Neural cell (in vitro differentiated cells): Measurements from ENCODE around the gene TMEM143. TPM values are rescaled to one million over a fixed set of nuclear protein-coding genes. Genes with fewer than 3 reads are reported as not detected.

Source experiments
- H2AFZ ChIP-seq: fragments of 200-600, 300-800 bp; sonication (generic), shearing (Covaris generic); 2 replicates; pipeline ENCODE4 v1.6.0; 2014; ENCODE audit warnings: low read depth, mild to moderate bottlenecking, antibody characterized with exemption, low read length, moderate library complexity
- H3F3A ChIP-seq: fragments of 200-600 bp; shearing (Covaris generic); 2 replicates; pipeline ENCODE4 v1.6.1; 2016; ENCODE audit warnings: mild to moderate bottlenecking, moderate library complexity, mixed read lengths, antibody characterized with exemption, low read length; ENCODE audit not compliant: insufficient read depth, poor library complexity, severe bottlenecking
- H3K27ac ChIP-seq: fragments of 200-600, 300-800 bp; sonication (generic), shearing (Covaris generic); 2 replicates; pipeline ENCODE4 v1.5.1; 2014; ENCODE audit warnings: mild to moderate bottlenecking, low read length, moderate library complexity
- H3K27me3 ChIP-seq: fragments of 300-800, 200-600 bp; sonication (generic), shearing (Covaris generic); 2 replicates; pipeline ENCODE4 v1.6.0; 2014; ENCODE audit warnings: mild to moderate bottlenecking, low read depth, low read length, moderate library complexity; ENCODE audit not compliant: insufficient read depth
- H3K36me3 ChIP-seq: fragments of 300-800, 200-600 bp; sonication (generic), shearing (Covaris generic); 2 replicates; pipeline ENCODE4 v1.5.1; 2014; ENCODE audit warnings: mild to moderate bottlenecking, antibody characterized with exemption, low read length, moderate library complexity; ENCODE audit not compliant: insufficient read depth
- H3K4me2 ChIP-seq: fragments of 300-800, 200-600 bp; sonication (generic), shearing (Covaris generic); 2 replicates; pipeline ENCODE4 v1.6.0; 2014; ENCODE audit warnings: mild to moderate bottlenecking, low read length
- H3K4me3 ChIP-seq: fragments of 300-800, 200-600 bp; sonication (generic), shearing (Covaris generic); 2 replicates; pipeline ENCODE4 v1.5.1; 2014; ENCODE audit warnings: mild to moderate bottlenecking, low read length, moderate library complexity
- H3K79me2 ChIP-seq: fragments of 200-600 bp; shearing (Covaris generic); replicated peaks from 2 replicates; pipeline ENCODE4 v1.6.0; 2014; ENCODE audit warnings: mild to moderate bottlenecking, low read length, moderate library complexity; ENCODE audit not compliant: insufficient read depth
- H3K9ac ChIP-seq: fragments of 300-800, 200-600 bp; sonication (generic), shearing (Covaris generic); 2 replicates; pipeline ENCODE4 v1.6.1; 2016; ENCODE audit warnings: mild to moderate bottlenecking, low read length, mixed read lengths
- H3K9me2 ChIP-seq: fragments of 200-600 bp; shearing (Covaris generic); 2 replicates; pipeline ENCODE4 v1.6.1; 2016; ENCODE audit warnings: mild to moderate bottlenecking, low read length, mixed read lengths; ENCODE audit not compliant: insufficient read depth
- H3K9me3 ChIP-seq: fragments of 200-600, 300-800 bp; sonication (generic), shearing (Covaris generic); 2 replicates; pipeline ENCODE4 v1.6.1; 2016; ENCODE audit warnings: mild to moderate bottlenecking, mixed run types, low read length, moderate library complexity, mixed read lengths
- H4K20me1 ChIP-seq: fragments of 200-600 bp; shearing (Covaris generic); 2 replicates; pipeline ENCODE4 v1.6.1; 2016; ENCODE audit warnings: mild to moderate bottlenecking, mixed run types; ENCODE audit not compliant: insufficient read depth
- CTCF ChIP-seq: fragments of 450-650 bp; IDR thresholded peaks from 2 replicates; pipeline ENCODE4 v1.5.1; 2014; ENCODE audit warnings: antibody characterized with exemption, mild to moderate bottlenecking, moderate library complexity; ENCODE audit not compliant: poor library complexity, severe bottlenecking
- EP300 ChIP-seq: fragments of 450-650 bp; conservative IDR thresholded peaks from 2 replicates; pipeline ENCODE4 v1.6.1; 2014; ENCODE audit warnings: antibody characterized with exemption, mild to moderate bottlenecking, moderate library complexity; ENCODE audit not compliant: poor library complexity, severe bottlenecking
- EZH2 ChIP-seq: fragments of 200-600, 300-800 bp; shearing (Covaris generic), sonication (generic); IDR thresholded peaks from 2 replicates; pipeline ENCODE4 v1.6.1; 2014; ENCODE audit warnings: antibody characterized with exemption, low read length, borderline replicate concordance, mild to moderate bottlenecking; ENCODE audit not compliant: insufficient read depth, poor library complexity, severe bottlenecking
- MXI1 ChIP-seq: fragments of 450-650 bp; conservative IDR thresholded peaks from 2 replicates; pipeline ENCODE4 v1.6.1; 2014; ENCODE audit warnings: antibody characterized with exemption, mild to moderate bottlenecking; ENCODE audit not compliant: poor library complexity, severe bottlenecking
- POLR2AphosphoS5 ChIP-seq: IDR thresholded peaks from 2 replicates; pipeline ENCODE4 v1.6.1; 2012
- RAD21 ChIP-seq: fragments of 450-650 bp; conservative IDR thresholded peaks from 2 replicates; pipeline ENCODE4 v1.6.1; 2014; ENCODE audit warnings: antibody characterized with exemption, mild to moderate bottlenecking, moderate library complexity
- REST ChIP-seq: IDR thresholded peaks from 2 replicates; pipeline ENCODE4 v1.6.1; 2012; ENCODE audit warnings: borderline replicate concordance
- SMC3 ChIP-seq: fragments of 450-650 bp; conservative IDR thresholded peaks from 2 replicates; pipeline ENCODE4 v1.6.1; 2014; ENCODE audit warnings: antibody characterized with exemption, mild to moderate bottlenecking, moderate library complexity; ENCODE audit not compliant: poor library complexity
- TAF1 ChIP-seq: IDR thresholded peaks from 2 replicates; pipeline ENCODE4 v1.6.1; 2012; ENCODE audit warnings: low read depth
- polyA plus RNA-seq: library from polyadenylated mRNA; depleted of rRNA; stranded (reverse); fragments of >200 nt; gene quantifications from 2 replicates; pipeline ENCODE4 v1.2.3, GENCODE V29; 2014

Gene TMEM143
- polyA plus RNA-seq, 1 donor from 2014 or later, result 4.2 TPM

- no peak within 1 kb of the TSS for H3K27ac ChIP-seq
- no peaks in the 10 kb centered on the region for H3K36me3 ChIP-seq
- H3K4me2 ChIP-seq, result no peak within 1 kb of the TSS
- H3K27me3 ChIP-seq, result no peaks in the 10 kb centered on the region
- no peak within 1 kb of the TSS for H3K9ac ChIP-seq
- H2AFZ ChIP-seq, result no peak within 1 kb of the TSS
- H3K9me3 ChIP-seq, result no peaks in the 10 kb centered on the region
- H3F3A ChIP-seq, result no peaks in the 10 kb centered on the region
- TF ChIP-seq RAD21, result no peak
- TF ChIP-seq CTCF, result no peak
- no peak for TF ChIP-seq MXI1
- no peak for TF ChIP-seq POLR2AphosphoS5
- no peak for TF ChIP-seq EZH2
- TF ChIP-seq TAF1, result no peak
- TF ChIP-seq REST, result no peak
- TF ChIP-seq EP300, result no peak
- TF ChIP-seq SMC3, result no peak
- H3K79me2 ChIP-seq, result no peaks in the 10 kb centered on the region
- H3K4me3 ChIP-seq, result no peak within 1 kb of the TSS
- H3K9me2 ChIP-seq, result no peaks in the 10 kb centered on the region
- no peaks in the 10 kb centered on the region for H4K20me1 ChIP-seq
Observed at GRCh38 chr19:48325265-48325910, 38.4 kb downstream of the TMEM143 start, which contains the start of gene EMP3. Gene EMP3, plus strand, starts transcription at chr19:48325552. Its CDS starts 1,293 bp downstream, at chr19:48326845.

- Histone ChIP-seq H4K20me1 (no peaks in the 10 kb centered on the region), H3K27me3 (no peaks in the 10 kb centered on the region), H2AFZ (peak overlapping the region; percentile 94), H3K79me2 (no peaks in the 10 kb centered on the region), H3F3A (no peaks in the 10 kb centered on the region), H3K9me2 (no peaks in the 10 kb centered on the region), H3K27ac (no peak overlapping the region), H3K9ac (peak overlapping the region; percentile 64), H3K4me3 (peak overlapping the region; percentile 67), H3K9me3 (no peaks in the 10 kb centered on the region), H3K4me2 (peak overlapping the region; percentile 25), H3K36me3 (no peaks in the 10 kb centered on the region)
- peak; percentile 23 for TF ChIP-seq RAD21
- no peak for TF ChIP-seq EZH2
- peak; percentile 38 for TF ChIP-seq CTCF
- TF ChIP-seq POLR2AphosphoS5, result peak; percentile 33
Observed at GRCh38 chr19:48321622-48322591, 41.8 kb downstream of the TMEM143 start.
